HL-60 (cell line): ENCODE measurements around the gene HAGHL.

ENCODE experiments used
- CTCF ChIP-seq: IDR thresholded peaks from one replicate; pipeline ENCODE4 v1.5.1; 2011; ENCODE audit warnings: low read length, control low read depth, inconsistent platforms; ENCODE audit not compliant: insufficient read depth
- GABPA ChIP-seq: IDR thresholded peaks from 2 replicates; pipeline ENCODE4 v1.6.1; 2012; ENCODE audit warnings: low read depth
- POLR2AphosphoS5 ChIP-seq: IDR thresholded peaks from 2 replicates; pipeline ENCODE4 v1.6.1; 2012; ENCODE audit warnings: low read depth
- REST ChIP-seq: IDR thresholded peaks from 2 replicates; pipeline ENCODE4 v1.6.1; 2012; ENCODE audit warnings: low read depth; ENCODE audit not compliant: insufficient replicate concordance
- SPI1 ChIP-seq: IDR thresholded peaks from 2 replicates; pipeline ENCODE4 v1.6.1; 2012; ENCODE audit warnings: low read depth, mild to moderate bottlenecking, borderline replicate concordance

- no peak for TF ChIP-seq CTCF
- no peak for TF ChIP-seq POLR2AphosphoS5
- no peak for TF ChIP-seq REST
- TF ChIP-seq SPI1 = no peak
- no peak for TF ChIP-seq GABPA
Measured at GRCh38 chr16:751152-752006, 24.5 kb downstream of the HAGHL start.
